GM12892 (cell line): ENCODE results near the gene SNED1.

ENCODE experiments used
- DNase-seq: peaks from one replicate; pipeline ENCODE4 v3.0.0; 2011; ENCODE audit not compliant: insufficient read length
- FAIRE-seq: peaks from 2 replicates; lab custom pipeline; 2011; peaks lifted over from hg19 to GRCh38; lab: Jason Lieb, UNC
- POLR2A ChIP-seq: IDR thresholded peaks from 2 replicates; pipeline ENCODE4 v1.6.1; 2011; ENCODE audit warnings: low read depth, low read length, control low read depth
- POLR2AphosphoS5 ChIP-seq: IDR thresholded peaks from 2 replicates; pipeline ENCODE4 v1.6.1; 2011; ENCODE audit warnings: low read depth, low read length, control low read depth
- TAF1 ChIP-seq: IDR thresholded peaks from 2 replicates; pipeline ENCODE4 v1.6.1; 2011; ENCODE audit warnings: low read depth, mild to moderate bottlenecking, control low read depth, low read length, borderline replicate concordance

SNED1 gene

GRCh38 chr2:240962300-240963064 lies 35.9 kb upstream of the SNED1 start:
- no peak for FAIRE-seq
- DNase-seq, result peak; percentile 15
- TF ChIP-seq POLR2AphosphoS5, result no peak
- no peak for TF ChIP-seq TAF1
- TF ChIP-seq POLR2A, result no peak

DNA sequence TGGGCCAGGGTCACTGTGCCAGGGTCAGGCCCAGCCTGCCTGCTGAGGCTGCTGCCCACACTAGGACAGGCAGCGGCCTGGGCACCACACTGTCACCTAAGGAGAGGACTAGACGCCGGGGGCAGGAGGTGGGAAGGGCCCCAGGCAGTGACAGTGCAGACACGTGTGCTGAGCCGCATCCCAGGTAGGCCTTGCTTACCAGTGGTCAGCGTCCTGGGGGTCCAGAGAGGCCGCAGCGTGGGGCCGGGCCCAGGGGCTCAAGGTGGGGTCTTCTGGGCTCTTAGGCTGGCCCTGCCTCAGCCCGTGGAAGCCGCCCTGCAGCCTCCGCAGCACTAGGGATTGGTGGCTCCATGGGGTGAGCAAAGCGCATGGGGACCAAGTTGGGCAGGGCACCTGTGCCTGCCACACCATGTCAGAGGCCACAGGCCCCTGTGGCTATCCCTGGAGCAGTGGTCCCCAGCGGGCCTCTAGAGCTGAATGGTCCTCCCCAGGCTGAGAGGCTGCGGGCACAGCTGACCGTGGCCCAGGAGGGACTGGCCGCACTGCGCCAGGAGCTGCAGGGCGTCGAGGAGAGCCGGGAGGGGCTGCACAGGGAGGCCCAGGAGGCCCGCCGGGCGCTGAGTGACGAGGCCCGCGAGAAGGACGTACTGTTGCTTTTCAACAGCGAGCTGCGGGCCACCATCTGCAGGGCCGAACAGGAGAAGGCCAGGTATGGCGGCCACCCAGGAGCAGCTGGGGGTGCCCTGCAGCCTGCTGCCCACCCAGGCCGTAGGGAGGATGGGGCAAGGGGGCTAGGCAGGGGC lies 35.2 kb upstream of the SNED1 start:
- TF ChIP-seq POLR2AphosphoS5 (no peak), TAF1 (no peak), POLR2A (no peak)
- FAIRE-seq, result no peak
- DNase-seq, result peak; percentile 22

GRCh38 chr2:240963868-240964703 lies 34.3 kb upstream of the SNED1 start:
- TF ChIP-seq POLR2AphosphoS5 (no peak), TAF1 (no peak), POLR2A (no peak)
- DNase-seq (no peak), FAIRE-seq (no peak)

GRCh38 chr2:240964704-240965295 lies 33.6 kb upstream of the SNED1 start:
- no peak for TF ChIP-seq POLR2A
- no peak for TF ChIP-seq TAF1
- TF ChIP-seq POLR2AphosphoS5, result no peak
- no peak for FAIRE-seq
- DNase-seq, result no peak

GRCh38 chr2:240965296-240965904 lies 33.0 kb upstream of the SNED1 start:
- FAIRE-seq (no peak), DNase-seq (no peak)
- TF ChIP-seq POLR2AphosphoS5 (no peak), POLR2A (no peak), TAF1 (no peak)

DNA sequence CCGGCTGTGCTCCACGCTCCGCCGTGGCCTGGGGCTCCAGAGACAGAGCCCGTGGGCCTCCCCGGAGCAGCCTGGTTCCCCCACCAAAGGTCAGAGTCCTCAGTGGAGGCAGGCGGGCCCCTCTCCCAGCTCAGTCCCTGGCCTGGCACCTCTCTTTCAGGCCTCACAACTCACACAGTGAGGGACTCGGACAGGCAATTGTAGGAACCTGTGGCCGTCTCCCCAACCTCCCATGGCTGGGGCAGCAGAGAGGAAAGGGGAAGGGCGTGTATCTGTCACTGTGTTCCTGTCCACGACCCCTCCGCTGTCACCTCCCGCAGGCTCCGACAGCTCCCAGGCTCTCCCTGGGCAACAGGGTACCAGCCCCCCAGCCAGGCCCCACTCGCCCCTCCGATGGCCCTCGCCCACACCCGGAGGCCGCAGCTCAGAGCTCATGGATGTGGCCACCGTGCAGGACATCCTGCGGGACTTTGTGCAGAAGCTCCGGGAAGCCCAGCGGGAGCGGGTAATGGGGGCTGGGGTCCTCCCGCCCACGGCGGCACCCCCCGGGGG lies 32.4 kb upstream of the SNED1 start:
- FAIRE-seq (no peak), DNase-seq (no peak)
- TF ChIP-seq TAF1 (no peak), POLR2A (no peak), POLR2AphosphoS5 (no peak)

DNA sequence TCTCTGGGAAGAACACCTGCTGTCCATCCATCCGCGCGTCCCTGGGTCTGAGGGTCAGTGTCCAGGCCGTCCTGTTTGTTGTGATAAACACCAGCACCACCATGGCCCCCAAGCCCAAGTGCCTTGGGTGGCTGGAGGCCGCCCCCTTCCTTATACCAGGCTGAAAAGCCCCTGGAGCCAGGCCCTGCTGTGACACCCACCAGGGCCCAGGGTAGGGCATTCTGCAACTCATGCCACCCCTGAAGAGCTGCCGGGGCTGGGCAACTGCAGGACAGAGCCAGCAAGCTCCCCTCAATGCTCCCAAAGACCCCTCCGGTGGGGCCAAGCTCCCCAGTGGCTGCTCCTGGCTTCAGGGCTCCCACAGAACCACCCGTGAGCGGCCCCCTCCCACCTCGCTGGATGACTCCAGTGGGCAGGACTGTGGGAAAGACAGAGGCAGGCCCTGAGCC lies 31.9 kb upstream of the SNED1 start:
- no peak for FAIRE-seq
- TF ChIP-seq POLR2AphosphoS5 (no peak), POLR2A (no peak), TAF1 (no peak)
- no peak for DNase-seq

DNA sequence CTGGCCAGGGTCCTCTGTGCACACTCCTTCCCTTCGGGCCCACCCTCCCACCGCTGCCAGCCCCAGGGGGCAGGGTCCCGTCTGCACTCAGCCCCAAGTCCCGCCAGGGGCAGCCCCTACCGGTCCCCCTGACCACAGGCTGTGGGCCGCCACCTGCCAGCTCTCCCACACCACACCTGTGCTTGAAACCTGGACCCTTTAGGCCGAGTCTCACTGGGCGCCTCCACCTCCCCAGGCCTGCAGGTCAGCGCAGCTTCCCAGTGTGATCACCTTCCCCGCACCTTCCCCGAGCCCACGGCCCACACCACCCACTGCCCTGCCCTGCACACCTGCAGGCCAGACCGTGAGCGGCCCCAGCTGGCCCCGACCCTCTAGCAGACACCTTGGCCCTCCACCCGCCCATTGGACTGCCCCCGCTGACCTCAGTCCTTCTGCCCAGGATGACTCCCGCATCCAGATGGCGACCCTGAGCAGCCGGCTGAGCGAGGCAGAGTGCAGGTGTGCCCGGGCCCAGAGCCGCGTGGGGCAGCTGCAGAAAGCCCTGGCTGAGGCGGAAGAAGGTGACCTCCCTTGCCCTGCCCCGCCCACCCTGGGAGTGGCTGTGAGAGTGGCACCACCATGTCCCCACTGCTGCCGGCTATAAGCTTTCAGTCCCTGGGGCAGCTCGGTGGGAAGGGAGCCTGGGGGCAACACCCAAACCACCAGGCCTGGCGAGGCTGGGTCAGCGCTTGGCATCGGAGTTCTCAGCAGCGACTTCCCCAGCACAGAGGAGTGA lies 31.3 kb upstream of the SNED1 start:
- no peak for FAIRE-seq
- TF ChIP-seq TAF1, result no peak
- TF ChIP-seq POLR2AphosphoS5, result no peak
- no peak for TF ChIP-seq POLR2A
- no peak for DNase-seq

GRCh38 chr2:240967681-240968621 lies 30.5 kb upstream of the SNED1 start:
- DNase-seq, result no peak
- TF ChIP-seq TAF1 (no peak), POLR2A (no peak), POLR2AphosphoS5 (no peak)
- no peak for FAIRE-seq
